GM19372 (cell line): Measurements from ENCODE around the gene HEBP2.
"Not testable (repeated sequence)": the region's sequence is repeated elsewhere in the genome, so short reads cannot be mapped to it uniquely, and the experiment has no call there.

Source experiments
- ATAC-seq: cut with Tn5 transposase; IDR thresholded peaks from one replicate; pipeline ENCODE4 v1.9.1; 2021; ENCODE audit warnings: mild to moderate bottlenecking, low read depth, moderate library complexity; ENCODE audit not compliant: unreplicated experiment

Gene HEBP2

DNA sequence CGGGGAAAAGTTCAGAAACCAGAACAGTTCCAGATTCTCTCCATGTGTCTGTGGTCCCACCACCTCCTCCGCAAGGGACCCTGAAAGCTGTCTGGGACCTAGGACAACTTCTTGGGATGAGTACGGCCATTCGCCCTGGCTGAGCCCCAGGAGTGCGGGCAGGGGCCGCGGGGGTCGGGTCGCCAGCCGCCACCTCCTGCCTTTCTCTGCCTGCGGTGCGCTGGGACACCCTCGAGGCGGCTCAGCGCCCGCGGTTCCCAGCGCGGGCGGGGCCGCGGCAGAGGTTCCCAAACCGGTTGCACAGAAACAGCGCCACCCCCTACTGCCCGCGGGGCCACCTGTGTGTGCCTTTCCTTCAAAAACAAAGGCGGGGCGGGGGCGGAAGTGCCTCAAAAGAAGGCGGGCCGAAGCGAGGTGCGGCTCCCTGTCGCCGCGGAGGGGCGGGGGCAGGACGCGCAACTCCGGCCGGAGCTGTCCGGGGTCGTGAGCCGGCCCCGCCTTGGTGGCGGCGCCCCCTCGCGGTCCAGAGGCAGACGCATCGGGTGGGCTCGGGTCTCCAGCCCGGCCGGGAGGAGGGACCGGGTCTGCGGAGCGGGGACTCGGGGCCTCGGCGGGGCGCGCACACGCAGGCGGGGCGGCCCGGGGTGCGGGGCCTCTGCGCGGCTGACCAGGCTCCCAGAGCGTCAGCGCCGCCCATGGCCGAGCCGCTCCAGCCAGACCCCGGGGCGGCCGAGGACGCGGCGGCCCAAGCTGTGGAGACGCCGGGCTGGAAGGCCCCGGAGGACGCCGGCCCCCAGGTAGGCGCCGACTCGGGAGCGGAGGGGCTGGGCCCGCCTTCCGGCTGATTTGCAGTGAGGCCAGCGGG is at the start of gene HEBP2:
TSS of gene HEBP2 (plus strand) at position 423 of the 865 bp plus-strand sequence. CDS start at position 696, 273 bp downstream.
- peak; percentile 92 for ATAC-seq

GRCh38 chr6:138357928-138358327 is 46.1 kb upstream of the HEBP2 start:
- no peak for ATAC-seq

GRCh38 chr6:138368684-138369083 is 35.3 kb upstream of the HEBP2 start:
- not testable (repeated sequence) for ATAC-seq

- ATAC-seq, result no peak
Observed at GRCh38 chr6:138370631-138371451, 33.2 kb upstream of the HEBP2 start.

DNA sequence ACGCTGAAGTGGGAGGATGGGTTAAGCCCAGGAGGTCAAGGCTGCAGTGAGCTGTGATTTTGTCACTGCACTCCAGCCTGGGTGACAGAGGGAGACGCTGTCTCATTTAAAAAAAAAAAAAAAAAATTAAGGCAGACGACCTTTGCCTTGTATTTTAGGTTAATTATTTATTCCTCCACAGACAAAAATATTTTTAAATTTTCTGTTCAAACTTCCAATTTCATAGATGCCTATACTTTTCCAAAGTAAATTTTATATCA is 32.6 kb upstream of the HEBP2 start:
- no peak for ATAC-seq

- ATAC-seq, result no peak
Observed at GRCh38 chr6:138371720-138372119, 32.3 kb upstream of the HEBP2 start.

DNA sequence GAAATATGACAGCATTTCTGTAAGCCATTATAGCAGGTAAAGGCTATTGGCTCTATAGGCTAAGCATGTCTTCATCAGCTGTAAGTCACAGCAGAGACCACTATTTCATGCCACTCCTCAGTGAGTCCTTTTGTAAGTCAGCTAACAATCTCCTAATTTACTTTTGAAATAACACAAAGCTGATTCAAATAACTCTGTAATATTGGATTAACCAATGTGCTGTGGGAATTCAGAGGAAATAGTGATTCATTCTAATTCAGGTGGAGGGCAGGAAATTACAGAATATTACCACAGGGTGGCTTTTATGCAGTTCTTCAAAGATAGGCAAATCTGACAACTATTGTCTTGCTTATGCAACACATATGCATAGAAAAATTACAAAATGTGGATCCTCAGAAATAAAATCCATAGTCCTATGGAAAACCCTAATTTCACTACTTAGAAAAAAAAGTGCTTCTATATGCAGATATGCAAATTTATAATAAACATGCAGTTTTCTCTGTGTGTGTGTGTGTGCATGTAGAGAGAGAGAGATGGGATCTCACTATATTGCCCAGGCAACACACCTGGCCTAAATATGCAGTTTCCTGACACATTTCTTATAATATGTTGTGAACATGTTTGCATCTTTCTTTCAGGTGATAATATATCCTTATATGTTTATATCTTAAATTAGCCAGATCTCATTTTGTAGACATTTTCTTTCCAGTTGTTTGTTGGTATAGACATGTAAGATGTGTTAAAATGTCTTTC is 31.1 kb upstream of the HEBP2 start:
- no peak for ATAC-seq

GRCh38 chr6:138374230-138374629 is 29.8 kb upstream of the HEBP2 start:
- no peak for ATAC-seq

DNA sequence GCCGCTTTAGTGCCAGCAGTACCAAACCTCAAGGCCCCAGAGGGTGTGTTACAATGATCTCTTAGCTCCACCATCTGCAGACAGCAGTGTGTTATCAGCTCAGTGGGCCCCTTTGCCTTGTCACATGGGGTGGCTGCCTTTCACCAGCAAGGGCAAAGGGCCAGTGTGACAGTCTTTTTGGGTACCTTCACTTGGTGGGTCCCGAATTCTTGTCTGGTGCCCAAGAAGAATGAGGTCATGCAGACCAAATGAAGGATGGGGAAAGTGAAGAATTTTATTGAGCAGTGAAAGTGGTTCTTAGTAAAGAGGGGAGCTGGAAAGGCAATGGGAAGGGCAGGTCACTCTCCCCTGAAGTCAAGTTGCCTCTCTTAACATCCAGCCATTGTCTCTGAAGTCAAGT is 29.2 kb upstream of the HEBP2 start:
- ATAC-seq, result no peak

DNA sequence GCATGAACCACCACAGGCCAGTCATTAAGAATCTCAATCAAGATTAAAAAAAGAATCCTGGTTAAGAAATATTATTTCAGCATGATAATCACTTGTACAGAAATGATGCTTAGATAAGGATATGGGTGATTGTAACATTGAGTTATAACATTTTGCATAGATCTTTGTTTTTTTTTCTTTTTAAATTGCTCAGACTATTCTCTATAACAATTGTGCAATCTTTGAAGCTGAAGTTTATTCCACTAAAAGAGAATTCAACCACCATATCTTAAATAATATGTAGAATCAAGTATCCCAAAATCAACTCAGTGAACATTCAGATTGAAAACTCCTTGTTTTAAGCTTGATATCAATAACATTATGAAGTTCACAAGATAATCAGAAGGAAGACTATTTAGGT is 27.0 kb upstream of the HEBP2 start:
- no peak for ATAC-seq

GRCh38 chr6:138377844-138378243 is 26.2 kb upstream of the HEBP2 start, which contains the start of gene SMIM28:
Gene SMIM28, plus strand, starts transcription at chr6:138377905. Its CDS starts 168 bp downstream, at chr6:138378073.
- no peak for ATAC-seq

DNA sequence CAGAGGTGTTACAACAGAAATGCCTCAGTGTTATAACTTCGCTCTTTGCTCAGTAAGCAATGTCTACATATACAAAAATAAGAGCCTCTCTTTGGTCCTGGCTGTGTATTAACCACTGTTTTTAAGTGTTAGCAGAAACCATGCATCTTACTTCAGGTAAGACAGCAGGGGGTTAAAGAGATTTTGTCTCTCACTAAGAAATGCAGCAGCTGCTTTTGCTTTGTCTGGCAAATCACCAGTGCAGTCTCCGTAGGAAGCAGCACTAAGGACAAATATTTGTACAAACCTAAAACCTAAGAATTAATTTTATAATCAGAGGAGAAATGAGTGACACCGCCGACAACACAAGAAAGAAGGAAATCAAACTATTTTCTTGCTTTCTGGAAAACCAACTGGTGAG is 25.6 kb upstream of the HEBP2 start:
- no peak for ATAC-seq

DNA sequence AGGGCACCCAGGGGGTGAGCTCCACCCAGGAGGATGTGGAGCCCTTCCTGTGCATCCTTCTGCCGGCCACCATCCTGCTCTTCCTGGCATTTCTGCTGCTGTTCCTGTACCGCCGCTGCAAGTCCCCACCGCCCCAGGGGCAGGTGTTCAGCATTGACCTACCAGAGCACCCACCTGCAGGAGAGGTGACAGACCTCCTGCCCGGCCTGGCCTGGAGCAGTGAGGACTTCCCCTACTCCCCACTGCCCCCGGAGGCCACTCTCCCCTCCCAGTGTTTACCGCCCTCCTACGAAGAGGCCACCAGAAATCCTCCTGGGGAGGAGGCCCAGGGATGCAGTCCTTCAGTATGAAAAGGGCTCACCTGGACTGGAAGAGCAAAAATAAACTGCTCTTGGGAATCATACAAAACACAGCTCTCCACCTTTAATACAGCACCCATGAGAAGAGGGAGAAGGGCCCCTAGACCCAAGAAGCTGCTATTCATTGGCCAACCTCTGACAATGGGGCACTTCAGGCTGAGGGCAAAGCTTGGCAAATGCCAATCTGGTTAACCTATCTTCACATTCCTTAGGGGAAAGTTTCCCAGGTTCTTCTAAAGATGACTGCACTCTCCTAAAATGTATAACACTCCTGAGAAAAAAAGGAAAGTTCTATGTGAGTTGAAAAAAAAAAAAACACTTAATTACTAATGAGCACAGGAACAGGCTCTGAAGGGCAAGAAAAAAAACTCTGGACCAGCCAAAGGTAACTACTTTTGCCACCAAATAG is 21.3 kb upstream of the HEBP2 start:
- ATAC-seq, result no peak

- ATAC-seq, result no peak
Observed at GRCh38 chr6:138383776-138384175, 20.2 kb upstream of the HEBP2 start.

GRCh38 chr6:138386897-138387296 is 17.1 kb upstream of the HEBP2 start:
- no peak for ATAC-seq

DNA sequence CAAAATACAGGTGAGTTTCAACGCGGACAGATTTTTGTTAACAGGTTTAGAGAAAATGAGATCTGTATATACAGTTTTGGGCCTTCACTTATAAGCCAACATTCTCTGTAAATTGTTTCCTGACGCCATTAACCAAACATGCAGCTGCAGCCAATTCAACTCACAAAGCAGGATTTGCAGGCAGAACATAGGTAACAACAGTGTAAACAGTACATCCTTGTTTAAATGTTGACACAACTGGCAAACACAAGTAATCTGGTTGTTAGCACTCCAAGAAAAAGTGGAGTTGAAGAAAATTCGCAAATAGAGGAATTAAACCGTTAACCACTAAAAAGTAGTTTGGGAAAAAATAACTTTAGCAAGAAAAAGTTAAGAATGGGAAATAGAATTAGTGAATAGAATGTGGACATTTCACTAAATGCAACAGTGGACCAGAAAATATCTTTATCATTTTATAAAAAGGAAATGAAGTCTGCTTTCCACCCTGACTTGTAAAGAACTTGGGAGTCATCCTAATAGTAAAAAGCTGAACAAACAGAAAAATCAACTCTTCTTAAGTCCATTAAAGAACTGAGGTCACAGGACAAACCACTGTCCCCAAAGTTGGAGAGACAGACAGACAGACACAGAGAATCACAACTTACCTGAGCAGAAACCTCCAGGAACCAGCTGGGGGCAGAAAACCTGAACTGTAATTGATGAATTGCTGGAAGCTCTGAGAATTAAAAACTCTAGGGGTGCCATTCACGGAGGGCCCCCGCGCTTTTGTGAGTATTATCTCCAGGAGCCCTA is 16.2 kb upstream of the HEBP2 start:
- ATAC-seq, result no peak

GRCh38 chr6:138389551-138389950 is 14.5 kb upstream of the HEBP2 start:
- no peak for ATAC-seq

DNA sequence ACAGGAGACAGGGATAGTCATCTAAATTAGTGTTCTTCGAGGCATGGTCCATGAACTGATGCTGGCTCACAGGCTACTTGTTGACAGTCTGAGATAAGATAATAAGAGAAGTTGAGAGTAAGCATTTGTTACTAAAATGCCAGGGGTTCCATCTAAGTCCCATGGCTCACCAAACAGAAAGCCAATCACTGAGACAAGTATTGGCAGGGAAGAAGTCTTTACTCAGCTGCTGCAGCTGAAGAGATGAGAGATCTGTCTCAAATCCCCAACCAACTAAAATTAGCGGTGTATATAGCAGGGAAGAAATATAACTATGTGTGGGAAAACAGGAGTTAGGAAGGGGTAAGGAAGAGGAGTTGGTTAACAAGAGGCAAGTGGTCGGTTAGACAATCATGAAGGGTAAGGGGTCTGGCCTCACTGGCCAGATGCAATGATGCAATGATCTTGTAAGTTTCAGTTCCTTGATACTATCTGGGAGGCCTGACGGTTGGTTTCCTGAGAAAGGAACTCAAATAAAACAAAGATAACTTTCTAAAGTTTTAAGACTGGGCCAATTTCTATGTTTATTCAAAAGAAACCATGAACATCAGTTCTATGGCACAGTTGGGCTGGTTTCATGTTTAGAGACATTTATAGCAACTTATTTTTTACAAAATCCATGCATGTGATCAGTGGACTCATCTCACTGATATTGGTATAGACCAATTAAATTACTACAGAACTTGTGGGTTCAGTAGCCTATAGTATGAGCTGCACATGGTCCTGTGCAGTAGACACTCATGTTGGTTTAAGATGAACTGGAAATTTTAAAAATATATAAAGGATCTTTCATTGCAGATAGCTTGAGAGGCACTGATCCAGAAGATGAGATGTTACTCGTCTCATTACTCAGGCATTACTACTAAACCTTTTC is 9.9 kb upstream of the HEBP2 start:
- no peak for ATAC-seq
